Natural killer cell (primary cell): ENCODE measurements around the gene TMEM131. TPM values are rescaled to one million over a fixed set of nuclear protein-coding genes. Genes with fewer than 3 reads are reported as not detected.

ENCODE experiments used
- ATAC-seq, 3 donors: fragments of 150-1000 bp in 2 of 3; fragments of 200-7000 bp in 1 of 3; cut with Tn5 transposase; 1 replicate in 1 of 3; 2 replicates in 2 of 3; pipeline ENCODE4 v1.10.0; 2021; ENCODE audit warnings: mild to moderate bottlenecking in 2 of 3, moderate library complexity in 2 of 3
- DNase-seq, 2 donors: peaks; one replicate each; pipeline versions ENCODE4 v3.0.0 to v3.0.0-alpha.2; 2013 to 2021; ENCODE audit warnings: mixed read lengths in 1 of 2
- H3K27ac ChIP-seq: one replicate; pipeline ENCODE4 v1.5.1; 2013; ENCODE audit warnings: mild to moderate bottlenecking, low read length
- H3K27me3 ChIP-seq: one replicate; pipeline ENCODE4 v1.6.1; 2013; ENCODE audit warnings: low read length; ENCODE audit not compliant: control insufficient read depth, insufficient read depth
- H3K36me3 ChIP-seq: one replicate; pipeline ENCODE4 v1.6.1; 2013; ENCODE audit warnings: low read length; ENCODE audit not compliant: control insufficient read depth, insufficient read depth
- H3K4me1 ChIP-seq: one replicate; pipeline ENCODE4 v1.6.1; 2013; ENCODE audit warnings: low read length; ENCODE audit not compliant: control insufficient read depth, insufficient read depth
- H3K4me3 ChIP-seq: one replicate; pipeline ENCODE4 v1.5.1; 2013; ENCODE audit warnings: low read length
- H3K9me3 ChIP-seq: one replicate; pipeline ENCODE4 v1.6.1; 2013; ENCODE audit warnings: low read length; ENCODE audit not compliant: control insufficient read depth, insufficient read depth
- H3K27ac Mint-ChIP-seq, 2 donors: one replicate each; pipeline ENCODE4 v1.8.0; 2022; ENCODE audit warnings: mild to moderate bottlenecking in 2 of 2, mixed read lengths in 2 of 2, moderate library complexity in 1 of 2
- H3K27me3 Mint-ChIP-seq, 2 donors: one replicate each; pipeline ENCODE4 v1.8.0; 2022; ENCODE audit warnings: low read depth in 2 of 2, mixed read lengths in 2 of 2
- H3K36me3 Mint-ChIP-seq: one replicate; pipeline ENCODE4 v1.8.0; 2022; ENCODE audit warnings: mixed read lengths
- H3K4me1 Mint-ChIP-seq, 2 donors: one replicate each; pipeline ENCODE4 v1.8.0; 2022; ENCODE audit warnings: mixed read lengths in 2 of 2
- H3K4me3 Mint-ChIP-seq: one replicate; pipeline ENCODE4 v1.8.0; 2022; ENCODE audit warnings: mild to moderate bottlenecking, moderate library complexity, mixed read lengths
- H3K9me3 Mint-ChIP-seq, 2 donors: one replicate each; pipeline ENCODE4 v1.8.0; 2022; ENCODE audit warnings: mixed read lengths in 2 of 2
- CTCF ChIP-seq: fragments of 200-600 bp; IDR thresholded peaks from one replicate; pipeline ENCODE4 v1.8.0; 2022; ENCODE audit warnings: antibody characterized with exemption
- WGBS: methylation state at CpG from one replicate; pipeline ENCODE4 v1.1.7; 2013; ENCODE audit warnings: missing lambda C conversion rate; ENCODE audit not compliant: insufficient coverage; 5-methylcytosine and 5-hydroxymethylcytosine counted together
- intact Hi-C: fragments of 100-400 bp; cut with micrococcal nuclease; formaldehyde crosslinking; loops from one replicate; pipeline ENCODE4 v1.14.2; 2022
- total RNA-seq, 4 donors: library from RNA; stranded (reverse); fragments of 120-200 nt in 1 of 4; gene quantifications; one replicate each; pipeline versions ENCODE4 v1.2.3 to v1.2.4, GENCODE V29; 2013 to 2022

Gene TMEM131
- total RNA-seq, 3 donors from 2014 or later (not counting 1 experiment from before 2014, with no cell fraction given), result 44.8 to 72.1 (median 67.1) TPM

- H3K27me3 ChIP-seq, result no peaks in the 10 kb centered on the region
- H3K36me3 Mint-ChIP-seq, result peaks cover 6% of the 10 kb centered on the region
- no peak overlapping the region for H3K27ac ChIP-seq
- DNase-seq (no peak), ATAC-seq (no peak)
- no peaks in the 10 kb centered on the region for H3K9me3 Mint-ChIP-seq
- H3K27ac Mint-ChIP-seq, result no peak overlapping the region
- intact Hi-C loops, result no loop called here
- no peak for TF ChIP-seq CTCF
- no peaks in the 10 kb centered on the region for H3K27me3 Mint-ChIP-seq
- 83% methylated on average over 5 of the region's 6 CpGs for WGBS
- peaks cover 40 to 54% of the 10 kb centered on the region in 2 donors for H3K4me1 Mint-ChIP-seq
- no peak overlapping the region for H3K4me3 ChIP-seq
- H3K9me3 ChIP-seq, result no peaks in the 10 kb centered on the region
- no peak overlapping the region for H3K4me3 Mint-ChIP-seq
- H3K4me1 ChIP-seq, result peaks cover 3% of the 10 kb centered on the region
- H3K36me3 ChIP-seq, result peaks cover 5% of the 10 kb centered on the region
Measured at GRCh38 chr2:97908208-97908676, 87.5 kb downstream of the TMEM131 start.

- Mint-ChIP-seq H3K4me1 (peaks cover 40 to 50% of the 10 kb centered on the region in 2 donors), H3K27me3 (no peaks in the 10 kb centered on the region), H3K9me3 (no peaks in the 10 kb centered on the region), H3K36me3 (peaks cover 6% of the 10 kb centered on the region), H3K27ac (no peak overlapping the region), H3K4me3 (no peak overlapping the region)
- ATAC-seq, result no peak
- intact Hi-C loops, result no loop called here
- DNase-seq, result no peak
- Histone ChIP-seq H3K9me3 (no peaks in the 10 kb centered on the region), H3K27me3 (no peaks in the 10 kb centered on the region), H3K4me3 (no peak overlapping the region), H3K4me1 (peaks cover 3% of the 10 kb centered on the region), H3K36me3 (peaks cover 7% of the 10 kb centered on the region), H3K27ac (no peak overlapping the region)
- no peak for TF ChIP-seq CTCF
- 86% methylated on average over 5 of the region's 6 CpGs for WGBS
Measured at GRCh38 chr2:97907369-97908100, 88.2 kb downstream of the TMEM131 start.

- Mint-ChIP-seq H3K36me3 (peaks cover 6% of the 10 kb centered on the region), H3K4me3 (no peak overlapping the region), H3K27me3 (no peaks in the 10 kb centered on the region), H3K9me3 (no peaks in the 10 kb centered on the region), H3K27ac (no peak overlapping the region), H3K4me1 (peaks cover 32 to 43% of the 10 kb centered on the region in 2 donors)
- DNase-seq (no peak), ATAC-seq (no peak)
- Histone ChIP-seq H3K4me3 (no peak overlapping the region), H3K27ac (no peak overlapping the region), H3K4me1 (peaks cover 3% of the 10 kb centered on the region), H3K9me3 (no peaks in the 10 kb centered on the region), H3K36me3 (peaks cover 7% of the 10 kb centered on the region), H3K27me3 (no peaks in the 10 kb centered on the region)
- WGBS, result 100% methylated on average over 1 of the region's 1 CpG
- no peak for TF ChIP-seq CTCF
- intact Hi-C loops, result no loop called here
Measured at GRCh38 chr2:97906307-97906706, 89.4 kb downstream of the TMEM131 start.
